CD8-positive, alpha-beta memory T cell (primary cell): ENCODE results near the gene NRBP1. TPM values are rescaled to one million over a fixed set of nuclear protein-coding genes. Genes with fewer than 3 reads are reported as not detected.
A peak's percentile ranks its signal among the peaks of the same experiment; 100 is the strongest.

Experiments
- CTCF ChIA-PET: fragments of 350-600 bp; sonication (Branson Sonifier 250); formaldehyde crosslinking; loops from one replicate; lab custom pipeline; 2021; ENCODE audit warnings: antibody characterized with exemption; lab: Charles Lee
- POLR2A ChIA-PET: fragments of 350-600 bp; sonication (Branson Sonifier 250); formaldehyde crosslinking; loops from one replicate; lab custom pipeline; 2021; ENCODE audit warnings: antibody characterized with exemption; lab: Charles Lee
- DNase-seq, 5 donors: peaks; one replicate each; pipeline versions ENCODE4 v3.0.0 to v3.0.0-alpha.2; 2020 to 2022; ENCODE audit warnings: mixed read lengths in 1 of 5
- H3K27ac ChIP-seq: one replicate; pipeline ENCODE4 v1.7.0; 2013; ENCODE audit warnings: low read depth, mild to moderate bottlenecking, low read length, moderate library complexity
- H3K27me3 ChIP-seq: 2 replicates; pipeline ENCODE4 v1.7.0; 2013; ENCODE audit warnings: low read length, mild to moderate bottlenecking; ENCODE audit not compliant: insufficient read depth, poor library complexity, severe bottlenecking
- H3K36me3 ChIP-seq: 2 replicates; pipeline ENCODE4 v1.7.0; 2013; ENCODE audit warnings: mild to moderate bottlenecking, low read length, moderate library complexity; ENCODE audit not compliant: insufficient read depth
- H3K4me1 ChIP-seq: 2 replicates; pipeline ENCODE4 v1.7.0; 2013; ENCODE audit warnings: mild to moderate bottlenecking, low read length, moderate library complexity; ENCODE audit not compliant: insufficient read depth
- H3K4me3 ChIP-seq: 2 replicates; pipeline ENCODE4 v1.7.0; 2013; ENCODE audit warnings: mild to moderate bottlenecking, low read length
- H3K9me3 ChIP-seq: 2 replicates; pipeline ENCODE4 v1.7.0; 2013; ENCODE audit warnings: mild to moderate bottlenecking, low read length
- H3K27ac Mint-ChIP-seq, 8 donors: one replicate each; pipeline ENCODE4 v1.8.0; 2020 to 2021; ENCODE audit warnings: mixed read lengths in 8 of 8, mild to moderate bottlenecking in 6 of 8, inconsistent platforms in 3 of 8, moderate library complexity in 3 of 8
- H3K27me3 Mint-ChIP-seq, 2 donors: one replicate each; pipeline ENCODE4 v1.8.0; 2020 to 2021; ENCODE audit warnings: mixed read lengths in 2 of 2, mild to moderate bottlenecking in 1 of 2, moderate library complexity in 1 of 2
- H3K36me3 Mint-ChIP-seq, 3 donors: one replicate each; pipeline ENCODE4 v1.8.0; 2020 to 2021; ENCODE audit warnings: mixed read lengths in 3 of 3, inconsistent platforms in 1 of 3, mild to moderate bottlenecking in 1 of 3
- H3K4me1 Mint-ChIP-seq, 3 donors: one replicate each; pipeline ENCODE4 v1.8.0; 2020 to 2021; ENCODE audit warnings: mixed read lengths in 3 of 3, inconsistent platforms in 1 of 3, mild to moderate bottlenecking in 1 of 3
- H3K4me3 Mint-ChIP-seq, 7 donors: one replicate each; pipeline ENCODE4 v1.8.0; 2020 to 2021; ENCODE audit warnings: mixed read lengths in 7 of 7, mild to moderate bottlenecking in 6 of 7, moderate library complexity in 4 of 7, inconsistent platforms in 2 of 7
- H3K9me3 Mint-ChIP-seq, 5 donors: one replicate each; pipeline ENCODE4 v1.8.0; 2020 to 2022; ENCODE audit warnings: mixed read lengths in 5 of 5, mild to moderate bottlenecking in 3 of 5, moderate library complexity in 2 of 5, inconsistent platforms in 1 of 5
- polyA plus RNA-seq: library from polyadenylated mRNA; unstranded; fragments of 300-500 nt; fragmentation: Illumina TruSeq; gene quantifications from one replicate; pipeline ENCODE4 v1.2.3, GENCODE V29; 2021
- total RNA-seq, 2 experiments: library from RNA; stranded (reverse); gene quantifications; one replicate each; pipeline ENCODE4 v1.2.3, GENCODE V29; 2021

The NRBP1 gene
- total RNA-seq (10 to 100 TPM; 77.2 to 81.0 TPM), polyA plus RNA-seq (128 TPM)

DNA sequence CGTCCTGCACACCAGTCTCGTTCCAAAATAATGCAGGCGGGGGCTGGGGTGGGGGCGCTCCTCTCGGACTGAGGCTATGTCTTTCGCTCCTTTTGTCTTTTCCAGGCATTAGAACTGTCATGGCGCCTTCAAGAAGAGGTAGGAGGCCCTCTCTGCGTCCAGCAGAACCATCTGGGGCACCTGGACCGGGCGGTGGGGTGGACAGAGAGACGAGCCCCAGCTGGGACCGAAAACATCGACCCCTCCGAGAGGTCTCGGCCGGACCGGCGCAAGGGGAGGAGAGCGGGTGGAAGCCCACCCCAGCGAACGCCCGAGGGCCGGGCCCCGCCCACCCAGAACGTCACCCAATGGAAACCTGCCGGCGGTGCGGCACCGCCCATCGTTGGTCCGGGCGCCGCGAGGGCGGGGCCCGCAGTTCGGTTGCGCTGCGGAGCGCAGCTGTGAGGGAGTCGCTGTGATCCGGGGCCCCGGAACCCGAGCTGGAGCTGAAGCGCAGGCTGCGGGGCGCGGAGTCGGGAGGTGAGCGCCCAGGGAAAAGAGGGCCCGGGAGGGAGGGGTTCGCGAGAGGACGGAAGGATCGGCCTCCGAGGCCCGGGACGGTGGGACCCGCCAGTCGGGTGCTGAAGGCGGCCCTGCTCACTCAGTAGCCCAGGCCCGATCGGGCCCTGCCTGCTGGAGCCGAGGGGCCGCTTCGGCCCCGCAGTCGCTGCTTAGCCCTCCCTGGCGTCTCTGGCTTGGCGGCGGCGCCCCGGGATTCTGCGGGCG, at the start of gene NRBP1:
TSS of gene NRBP1 (plus strand) at position 419 of the 765 bp plus-strand sequence. CDS start 4,643 bp downstream, outside the sequence.
- H3K27ac ChIP-seq: peak within 1 kb of the TSS; percentile 90
- ChIA-PET CTCF (interaction anchor here (1.0 to 2.8 kb wide), 4 partner anchors 18 to 105 kb away, joined by 3 to 11 read pairs (median 6); partner anchors contain the start of genes EIF2B4, MPV17, PPM1G and SNX17), POLR2A (interaction anchor here (0.6 to 3.5 kb wide), 5 partner anchors 19 to 154 kb away, joined by 3 to 25 read pairs (median 3); partner anchors contain the start of genes GTF3C2, IFT172, PPM1G and ZNF512)

DNA sequence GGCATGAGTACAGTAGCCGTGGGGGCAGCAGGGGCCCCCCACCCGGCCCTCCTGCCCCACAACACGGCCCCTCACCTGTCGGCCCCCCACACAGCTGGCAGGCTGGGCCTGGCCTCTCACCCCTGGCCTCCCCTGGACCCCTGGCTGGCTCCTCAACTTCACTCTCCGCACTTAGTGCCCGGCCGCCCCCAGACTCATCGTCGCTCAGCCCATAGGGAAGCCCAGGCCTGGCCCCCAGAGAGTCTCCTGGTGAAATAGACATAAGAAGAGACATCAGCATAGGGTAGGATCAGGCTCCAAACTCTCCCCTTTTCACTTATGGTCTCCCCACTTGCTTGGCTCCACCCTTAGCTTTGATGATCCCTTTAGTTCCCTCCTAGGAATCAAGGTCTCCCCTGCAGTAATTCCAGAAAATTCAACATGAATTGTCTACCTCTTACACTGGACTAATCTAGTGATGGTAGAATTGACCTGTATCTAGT, 49.6 kb upstream of the NRBP1 start:
- Histone ChIP-seq H3K9me3 (no peaks in the 10 kb centered on the region), H3K27ac (no peak overlapping the region), H3K4me1 (peaks cover 20% of the 10 kb centered on the region), H3K27me3 (no peaks in the 10 kb centered on the region), H3K4me3 (no peak overlapping the region), H3K36me3 (peaks cover 41% of the 10 kb centered on the region)
- Mint-ChIP-seq H3K27me3 (no peaks in the 10 kb centered on the region), H3K4me1 (peaks cover 28 to 37% (median 29%) of the 10 kb centered on the region in 3 donors), H3K36me3 (peaks cover 0 to 88% (median 19%) of the 10 kb centered on the region in 3 donors), H3K4me3 (peak overlapping the region in 4 of 7 donors; percentile 88 to 93 (median 91)), H3K27ac (peak overlapping the region in 7 of 8 donors; percentile 92 to 97 (median 95)), H3K9me3 (no peaks in the 10 kb centered on the region)
- ChIA-PET CTCF (interaction anchor here (1.5 to 4.0 kb wide), 3 partner anchors 8 to 31 kb away, joined by 3 to 21 read pairs (median 7); partner anchors contain the start of genes EIF2B4, PPM1G and SNX17), POLR2A (interaction anchor here (1.4 to 2.6 kb wide), 3 partner anchors 7 to 31 kb away, joined by 4 to 18 read pairs (median 4); partner anchors contain the start of genes EIF2B4 and PPM1G)
- DNase-seq: no peak

More for the DNA sequence above, at the start of gene NRBP1:
- peaks cover 29% of the 10 kb centered on the region for H3K4me1 ChIP-seq
- H3K27me3 ChIP-seq: no peaks in the 10 kb centered on the region
- H3K27me3 Mint-ChIP-seq: no peaks in the 10 kb centered on the region
- no peaks in the 10 kb centered on the region for H3K9me3 ChIP-seq
- no peaks in the 10 kb centered on the region for H3K9me3 Mint-ChIP-seq
- H3K4me3 ChIP-seq: peak within 1 kb of the TSS; percentile 90
- peaks cover 5% of the 10 kb centered on the region for H3K36me3 ChIP-seq
- H3K27ac Mint-ChIP-seq: peak within 1 kb of the TSS; percentile 96 to 99 (median 97)
- peaks cover 36 to 48% (median 45%) of the 10 kb centered on the region in 3 donors for H3K4me1 Mint-ChIP-seq
- DNase-seq: peak; percentile 83 to 92 (median 90)
- H3K36me3 Mint-ChIP-seq: peaks cover 0 to 26% (median 5%) of the 10 kb centered on the region in 3 donors
- peak within 1 kb of the TSS; percentile 98 to 99 (median 98) for H3K4me3 Mint-ChIP-seq

DNA sequence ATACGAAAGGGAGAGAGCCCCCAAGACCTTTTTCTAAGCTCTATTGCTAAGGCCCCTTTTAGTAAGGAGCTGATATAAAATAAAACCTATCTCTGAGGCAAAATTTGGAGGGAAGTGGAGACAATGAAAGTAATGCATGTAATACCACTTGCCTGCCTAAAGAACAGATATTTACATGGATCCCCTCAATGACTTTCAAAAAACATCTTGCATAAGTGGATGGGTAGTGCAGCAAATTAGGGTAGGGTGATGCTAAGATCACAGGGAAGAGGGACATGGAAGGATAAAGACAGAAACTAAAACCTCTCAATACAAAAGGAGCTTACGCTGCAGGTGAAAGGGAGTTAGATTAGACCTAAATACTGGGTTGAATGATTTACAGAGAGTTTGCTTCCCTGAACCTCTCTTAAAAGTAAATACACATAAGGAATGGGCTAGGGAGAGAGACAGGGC, 49.0 kb upstream of the NRBP1 start:
- H3K9me3 ChIP-seq: no peaks in the 10 kb centered on the region
- no peak for DNase-seq
- Mint-ChIP-seq H3K4me3 (peak overlapping the region; percentile 87 to 95 (median 90)), H3K4me1 (peaks cover 28 to 37% (median 29%) of the 10 kb centered on the region in 3 donors), H3K36me3 (peaks cover 0 to 88% (median 24%) of the 10 kb centered on the region in 3 donors), H3K27ac (peak overlapping the region; percentile 92 to 97 (median 95)), H3K9me3 (no peaks in the 10 kb centered on the region), H3K27me3 (no peaks in the 10 kb centered on the region)
- no peaks in the 10 kb centered on the region for H3K27me3 ChIP-seq
- POLR2A ChIA-PET: interaction anchor here (1.4 to 2.6 kb wide), 4 partner anchors 8 to 30 kb away, joined by 4 to 18 read pairs (median 6); partner anchors contain the start of genes EIF2B4, GTF3C2 and PPM1G
- peak overlapping the region; percentile 78 for H3K4me3 ChIP-seq
- peak overlapping the region; percentile 83 for H3K27ac ChIP-seq
- peaks cover 20% of the 10 kb centered on the region for H3K4me1 ChIP-seq
- CTCF ChIA-PET: interaction anchor here (1.5 to 4.0 kb wide), 3 partner anchors 9 to 30 kb away, joined by 3 to 21 read pairs (median 7); partner anchors contain the start of genes EIF2B4, PPM1G and SNX17
- H3K36me3 ChIP-seq: peaks cover 43% of the 10 kb centered on the region

DNA sequence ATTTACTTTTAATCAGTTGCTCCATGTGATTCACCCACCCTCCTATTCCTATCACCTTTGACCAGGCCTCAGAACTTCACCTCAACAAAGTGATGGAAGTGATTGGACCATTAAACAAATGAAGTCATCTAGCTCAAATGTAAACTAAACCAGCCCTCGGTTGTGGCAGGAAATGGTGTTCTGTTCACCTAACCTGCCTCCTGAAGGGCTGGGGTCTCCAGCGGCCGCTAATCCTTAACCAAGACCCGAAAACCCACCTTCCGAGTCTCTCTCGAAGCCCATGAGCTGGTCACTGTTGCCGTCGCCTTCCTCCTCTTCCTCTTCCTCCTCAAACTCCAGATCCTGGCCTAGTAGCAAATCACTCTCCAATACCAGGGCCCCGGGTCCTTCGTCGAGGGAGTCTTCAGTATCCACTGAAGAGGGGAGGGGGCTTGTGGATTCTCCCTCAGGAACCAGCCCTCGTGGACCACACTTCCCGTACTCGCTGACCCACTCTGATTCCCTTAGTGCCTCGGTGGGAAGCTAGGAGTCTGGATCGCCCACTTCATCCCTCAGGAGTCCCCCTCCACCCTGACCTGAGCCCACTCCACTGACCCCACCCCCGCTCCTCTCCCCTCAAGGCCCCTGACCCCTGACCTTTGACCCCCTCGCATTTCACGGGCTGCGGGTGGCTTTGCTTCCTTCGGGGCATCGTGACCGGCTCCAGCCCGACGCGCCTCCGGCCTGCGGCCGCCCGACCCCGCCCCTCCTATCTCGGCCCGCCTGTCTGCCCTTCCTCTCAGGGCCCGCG, 48.4 kb upstream of the NRBP1 start:
- H3K27ac ChIP-seq: peak overlapping the region; percentile 83
- POLR2A ChIA-PET: interaction anchor here (1.3 to 2.6 kb wide), 5 partner anchors 8 to 49 kb away, joined by 3 to 18 read pairs (median 7); partner anchors contain the start of genes EIF2B4, GTF3C2 and PPM1G
- H3K36me3 Mint-ChIP-seq: peaks cover 0 to 88% (median 18%) of the 10 kb centered on the region in 3 donors

DNA sequence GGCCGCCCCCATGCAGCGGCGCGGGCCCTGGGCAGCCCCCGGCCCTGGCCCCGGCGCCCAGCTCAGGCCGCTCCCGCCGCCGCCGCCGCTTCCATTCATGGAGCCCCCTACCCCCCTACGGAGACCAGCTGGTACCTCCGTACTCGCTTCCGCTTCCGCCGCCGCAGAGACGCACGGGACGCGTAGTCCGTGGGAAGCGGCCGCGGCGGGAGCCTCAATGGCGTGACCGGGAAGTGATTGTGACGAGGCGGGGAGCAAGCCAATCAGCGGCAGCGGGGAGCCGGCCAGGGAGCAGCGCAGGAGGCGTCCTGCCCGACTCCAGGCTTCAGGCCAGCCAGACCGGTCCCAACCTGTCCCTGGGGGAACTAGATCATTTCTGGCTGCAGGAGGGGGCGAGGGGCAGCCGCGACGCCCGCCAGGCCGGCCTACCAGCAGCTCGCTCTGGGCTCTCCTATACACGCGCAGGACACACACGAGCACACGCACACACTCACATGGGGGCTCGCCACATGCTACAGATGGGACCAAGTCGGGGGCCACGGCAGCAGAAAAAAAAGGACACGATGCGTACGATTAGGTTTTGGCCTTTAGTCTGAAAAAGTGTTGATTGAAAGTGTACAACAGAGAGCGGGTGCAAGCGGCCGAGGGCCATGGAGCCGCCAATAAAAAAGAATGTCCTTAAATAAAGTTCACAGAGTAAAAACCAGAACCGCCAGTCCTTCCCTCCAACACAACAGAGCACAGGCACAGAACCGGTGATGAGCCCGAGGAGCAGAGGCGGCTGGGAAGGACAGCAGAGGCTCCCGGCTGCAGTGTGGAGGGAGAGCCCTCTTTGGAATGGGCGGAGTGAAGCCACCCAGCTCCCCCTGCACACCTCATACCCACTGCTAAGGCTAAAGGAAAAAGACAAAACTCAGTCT, 47.5 kb upstream of the NRBP1 start, which contains the start of gene ZNF513:
TSS of gene ZNF513 (minus strand) at position 109 of the 920 bp plus-strand sequence. CDS start 208 bp downstream, outside the sequence.
- H3K27me3 Mint-ChIP-seq: no peaks in the 10 kb centered on the region
- Histone ChIP-seq H3K27ac (peak within 1 kb of the TSS; percentile 83), H3K4me1 (peaks cover 20% of the 10 kb centered on the region), H3K36me3 (peaks cover 34% of the 10 kb centered on the region), H3K4me3 (peak within 1 kb of the TSS; percentile 78), H3K27me3 (no peaks in the 10 kb centered on the region), H3K9me3 (no peaks in the 10 kb centered on the region)
- H3K4me3 Mint-ChIP-seq: peak within 1 kb of the TSS; percentile 87 to 95 (median 90)
- peak; percentile 78 to 87 (median 84) for DNase-seq
- no peaks in the 10 kb centered on the region for H3K9me3 Mint-ChIP-seq
- H3K36me3 Mint-ChIP-seq: peaks cover 0 to 87% (median 22%) of the 10 kb centered on the region in 3 donors
- CTCF ChIA-PET: interaction anchor here (1.9 to 4.0 kb wide), 2 partner anchors 11 to 29 kb away, joined by 7 to 21 read pairs; partner anchors contain the start of genes EIF2B4, PPM1G and SNX17
- POLR2A ChIA-PET: interaction anchor here (0.6 to 2.6 kb wide), 5 partner anchors 9 to 48 kb away, joined by 3 to 18 read pairs (median 7); partner anchors contain the start of genes GTF3C2 and PPM1G
- peaks cover 23 to 36% (median 28%) of the 10 kb centered on the region in 3 donors for H3K4me1 Mint-ChIP-seq
- peak within 1 kb of the TSS; percentile 92 to 97 (median 96) for H3K27ac Mint-ChIP-seq

More for the DNA sequence above, 48.4 kb upstream of the NRBP1 start:
- Mint-ChIP-seq H3K4me1 (peaks cover 23 to 37% (median 28%) of the 10 kb centered on the region in 3 donors), H3K4me3 (peak overlapping the region; percentile 87 to 95 (median 90)), H3K27me3 (no peaks in the 10 kb centered on the region), H3K27ac (peak overlapping the region; percentile 92 to 97 (median 95)), H3K9me3 (no peaks in the 10 kb centered on the region)
- Histone ChIP-seq H3K4me3 (peak overlapping the region; percentile 78), H3K27me3 (no peaks in the 10 kb centered on the region), H3K4me1 (peaks cover 20% of the 10 kb centered on the region), H3K9me3 (no peaks in the 10 kb centered on the region), H3K36me3 (peaks cover 37% of the 10 kb centered on the region)
- peak in 4 of 5 donors; percentile 26 to 68 (median 46) for DNase-seq
- CTCF ChIA-PET: interaction anchor here (1.5 to 4.0 kb wide), 3 partner anchors 10 to 30 kb away, joined by 3 to 21 read pairs (median 7); partner anchors contain the start of genes EIF2B4, PPM1G and SNX17

DNA sequence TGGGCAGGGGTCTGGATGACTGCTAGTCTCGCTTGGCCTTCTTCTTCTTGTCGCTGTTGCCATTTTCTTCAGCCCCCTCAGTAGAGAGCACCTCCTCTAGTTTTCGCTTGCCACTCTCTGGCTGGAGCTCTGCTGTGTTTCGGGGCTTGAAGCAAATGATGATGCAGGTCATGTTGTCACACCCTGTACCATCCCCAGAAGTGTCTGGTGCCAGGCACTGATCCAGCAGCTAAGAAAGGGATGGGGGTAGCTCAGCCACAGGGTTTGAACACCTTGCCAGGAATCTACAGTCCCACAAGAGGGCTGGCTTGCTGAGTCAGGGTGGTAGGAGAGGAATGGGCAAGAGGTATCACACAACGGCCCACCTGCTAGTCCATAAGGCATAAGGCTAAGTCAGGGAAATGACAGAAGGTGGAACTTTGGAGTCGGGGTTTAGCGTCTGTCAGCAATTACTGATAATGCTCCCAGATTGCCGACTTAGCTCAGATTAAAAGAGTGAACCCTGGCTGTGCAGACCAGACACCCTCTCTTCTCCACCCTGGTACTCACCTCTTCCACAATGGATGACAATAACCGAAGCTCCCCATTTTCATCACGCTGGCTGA, 46.8 kb upstream of the NRBP1 start:
- H3K27me3 Mint-ChIP-seq: no peaks in the 10 kb centered on the region
- no peaks in the 10 kb centered on the region for H3K27me3 ChIP-seq
- H3K36me3 Mint-ChIP-seq: peaks cover 0 to 84% (median 21%) of the 10 kb centered on the region in 3 donors
- no peaks in the 10 kb centered on the region for H3K9me3 Mint-ChIP-seq
- H3K36me3 ChIP-seq: peaks cover 29% of the 10 kb centered on the region
- H3K4me3 ChIP-seq: no peak overlapping the region
- peak overlapping the region; percentile 62 to 95 (median 90) for H3K4me3 Mint-ChIP-seq
- DNase-seq: no peak
- CTCF ChIA-PET: interaction anchor here (4.0 kb wide), 1 partner anchor 11 kb away, joined by 21 read pairs; the partner anchor contains the start of genes EIF2B4 and SNX17
- H3K27ac Mint-ChIP-seq: peak overlapping the region; percentile 87 to 97 (median 94)
- no peaks in the 10 kb centered on the region for H3K9me3 ChIP-seq
- peaks cover 20% of the 10 kb centered on the region for H3K4me1 ChIP-seq
- peaks cover 23 to 34% (median 28%) of the 10 kb centered on the region in 3 donors for H3K4me1 Mint-ChIP-seq
- H3K27ac ChIP-seq: peak overlapping the region; percentile 74
- POLR2A ChIA-PET: no interaction called here
